Measurements from ENCODE around the gene ZNF776. TPM values are rescaled to one million over a fixed set of nuclear protein-coding genes. Genes with fewer than 3 reads are reported as not detected.

The ZNF776 gene
- total and polyA plus RNA-seq, 2 of the 13 experiments (the other 11 are each of a cell fraction or from before 2014, with no cell fraction given): 7.6 to 16.9 TPM

DNA sequence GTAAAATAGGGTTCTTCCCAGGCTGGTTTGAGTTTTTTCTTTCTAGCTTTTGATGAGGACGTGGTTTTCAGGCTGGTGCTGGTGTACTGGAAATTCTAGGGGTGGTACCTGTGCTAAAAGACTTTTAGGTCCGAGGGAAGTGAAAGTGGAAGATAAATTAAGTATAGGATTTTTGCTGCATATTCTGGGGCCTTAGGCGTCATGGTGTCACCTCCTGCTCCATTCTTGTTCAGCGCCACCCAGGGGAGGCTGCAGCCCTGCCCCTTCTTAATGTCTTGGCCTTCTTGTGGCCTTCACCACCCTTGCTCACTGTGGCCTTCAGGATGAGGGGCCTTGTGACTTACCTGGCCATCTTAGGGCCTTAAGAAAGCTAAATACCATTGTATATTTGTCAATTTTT lies 55.7 kb downstream of the ZNF776 start:
- FAIRE-seq: no peak
- no peaks in the 10 kb centered on the region for H4K20me1 ChIP-seq (ENCODE audit: insufficient read depth, low read length)
- POLR2A ChIA-PET: no interaction called here
- peaks cover 3 to 4% of the 10 kb centered on the region in 2 experiments; a peak in 4 of 5 replicates for H3K36me3 ChIP-seq (replicated peaks in 1 of 2; ENCODE audit: control insufficient read depth in 1 of 2, insufficient read depth in 2 of 2, low read length in 2 of 2)
- no peak for DNase-seq (ENCODE audit: low spot score)
- intact Hi-C loops (cut with micrococcal nuclease; ENCODE audit: unreplicated experiment): no loop called here
- H3K4me3 ChIP-seq (replicated peaks in 1 of 3; ENCODE audit: insufficient read depth in 1 of 3, low read depth in 2 of 3, low read length in 3 of 3): no peak overlapping the region
- peaks cover 6% of the 10 kb centered on the region; the same call in 1 of the 2 replicates for H3K4me1 ChIP-seq (ENCODE audit: insufficient read depth, low read length)
- H3K9me3 ChIP-seq (ENCODE audit: low read length): no peaks in the 10 kb centered on the region
- H3K4me2 ChIP-seq (ENCODE audit: low read depth, low read length): no peak overlapping the region
- H3K27ac ChIP-seq (ENCODE audit: extremely low read length, insufficient read depth, low read length): no peak overlapping the region
- no peaks in the 10 kb centered on the region for H3K79me2 ChIP-seq (ENCODE audit: insufficient read depth, low read length)
- CTCF ChIA-PET (ENCODE audit: low intra/inter-chr PET ratio, low total read pairs): no interaction called here
- WGBS (ENCODE audit: low lambda C conversion rate): 96% methylated on average over 4 of the region's 4 CpGs
- no TSS peak for BruUV-seq (replicated peaks)
- no peak overlapping the region for H2AFZ ChIP-seq (ENCODE audit: low read length)
- H3K9ac ChIP-seq (ENCODE audit: insufficient read depth, low read depth, low read length): no peak overlapping the region
- H3K27me3 ChIP-seq (ENCODE audit: control insufficient read depth in 1 of 2, insufficient read depth in 2 of 2, low read length in 2 of 2): no peaks in the 10 kb centered on the region
- in situ Hi-C loops (cut with HindIII; ENCODE audit: extremely low pct_ligation_motif_present, low pct_unique_long_range_greater_than_20kb): no loop called here
- no peak for ATAC-seq
- TF ChIP-seq NFE2 (CRISPR knock-in tag; IDR thresholded peaks at IDR 0.05): no peak
- no peak for TF ChIP-seq ZBTB8A (CRISPR knock-in tag; IDR thresholded peaks at IDR 0.05; ENCODE audit: borderline replicate concordance, low read depth)
- TF ChIP-seq NONO (IDR thresholded peaks at IDR 0.05): no peak
- TF ChIP-seq NONO (CRISPR knock-in tag; conservative IDR thresholded peaks at IDR 0.05): no peak
- TF ChIP-seq NAIF1 (CRISPR knock-in tag; IDR thresholded peaks at IDR 0.05; ENCODE audit: borderline replicate concordance): no peak
- TF ChIP-seq ZNF432 (CRISPR knock-in tag; IDR thresholded peaks at IDR 0.05; ENCODE audit: borderline replicate concordance): no peak
- TF ChIP-seq CAMTA2 (CRISPR knock-in tag; IDR thresholded peaks at IDR 0.05; ENCODE audit: borderline replicate concordance): no peak
- TF ChIP-seq AGO2 (optimal IDR thresholded peaks at IDR 0.05; ENCODE audit: low read depth, low read length): no peak

DNA sequence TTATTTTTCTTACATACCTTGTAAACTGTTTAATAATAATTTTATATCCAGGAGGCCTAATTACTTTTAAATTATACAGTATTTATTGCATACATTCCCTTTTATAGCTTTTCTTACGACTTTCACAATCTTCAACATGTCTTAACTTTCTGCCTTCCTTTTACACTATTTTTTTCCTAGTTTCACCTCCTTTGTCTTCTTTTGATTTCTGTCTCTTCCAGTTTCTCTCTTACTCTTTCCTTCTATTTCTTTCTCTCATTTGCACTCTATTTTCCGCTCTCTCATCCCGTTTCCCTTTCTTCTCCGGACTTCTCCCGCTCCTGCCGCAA lies 56.6 kb downstream of the ZNF776 start:
- peak overlapping the region; percentile 47 for H3K4me2 ChIP-seq (ENCODE audit: low read depth, low read length)
- in situ Hi-C loops (cut with HindIII; ENCODE audit: extremely low pct_ligation_motif_present, low pct_unique_long_range_greater_than_20kb) (no loop called here), intact Hi-C loops (cut with micrococcal nuclease; ENCODE audit: unreplicated experiment) (no loop called here)
- no peaks in the 10 kb centered on the region for H4K20me1 ChIP-seq (ENCODE audit: insufficient read depth, low read length)
- no peaks in the 10 kb centered on the region for H3K79me2 ChIP-seq (ENCODE audit: insufficient read depth, low read length)
- DNase-seq (ENCODE audit: low spot score) (no peak), FAIRE-seq (no peak), ATAC-seq (no peak)
- H3K27me3 ChIP-seq (ENCODE audit: control insufficient read depth in 1 of 2, insufficient read depth in 2 of 2, low read length in 2 of 2): no peaks in the 10 kb centered on the region
- peak overlapping the region; percentile 47; the same call in 1 of the 2 replicates for H3K9ac ChIP-seq (ENCODE audit: insufficient read depth, low read depth, low read length)
- H2AFZ ChIP-seq (ENCODE audit: low read length): no peak overlapping the region
- TF ChIP-seq U2AF2 (IDR thresholded peaks at IDR 0.05; ENCODE audit: low read depth, low read length) (peak; percentile 91; the same call in 1 of the 2 replicates), RFXAP (CRISPR knock-in tag; IDR thresholded peaks at IDR 0.05; ENCODE audit: borderline replicate concordance) (no peak)
- peak overlapping the region; percentile 57 for H3K27ac ChIP-seq (ENCODE audit: extremely low read length, insufficient read depth, low read length)
- no peaks in the 10 kb centered on the region for H3K9me3 ChIP-seq (ENCODE audit: low read length)
- ChIA-PET POLR2A (interaction anchor here (0.9 kb wide), 1 partner anchor 48 kb away, joined by 3 read pairs; no protein-coding TSS in a partner anchor), CTCF (ENCODE audit: low intra/inter-chr PET ratio, low total read pairs) (no interaction called here)
- peaks cover 6% of the 10 kb centered on the region; the same call in 1 of the 2 replicates for H3K4me1 ChIP-seq (ENCODE audit: insufficient read depth, low read length)
- peak overlapping the region; percentile 56 to 59 (median 59) for H3K4me3 ChIP-seq (replicated peaks in 1 of 3; ENCODE audit: insufficient read depth in 1 of 3, low read depth in 2 of 3, low read length in 3 of 3)
- WGBS (ENCODE audit: low lambda C conversion rate): 49% methylated on average over 6 of the region's 6 CpGs
- BruUV-seq (replicated peaks): TSS peak; percentile 30
- peaks cover 5 to 12% of the 10 kb centered on the region in 2 experiments; a peak in 4 of 5 replicates for H3K36me3 ChIP-seq (replicated peaks in 1 of 2; ENCODE audit: control insufficient read depth in 1 of 2, insufficient read depth in 2 of 2, low read length in 2 of 2)
